Naive thymus-derived CD8-positive, alpha-beta T cell (primary cell): Measurements from ENCODE around the gene OR4E1. TPM values are rescaled to one million over a fixed set of nuclear protein-coding genes. Genes with fewer than 3 reads are reported as not detected.
"Not testable (repeated sequence)": the region's sequence is repeated elsewhere in the genome, so short reads cannot be mapped to it uniquely, and the experiment has no call there.

ENCODE experiments used
- ATAC-seq, 2 donors: fragments of 150-1000 bp; cut with Tn5 transposase in 1 of 2; sonication (Bioruptor Pico), chemical (Tn5 transposase) in 1 of 2; 1 replicate in 1 of 2; 2 replicates in 1 of 2; pipeline ENCODE4 v1.10.0; 2021; ENCODE audit warnings: mild to moderate bottlenecking in 2 of 2, moderate library complexity in 2 of 2
- POLR2A ChIA-PET: fragments of 350-600 bp; sonication (Branson Sonifier 250); formaldehyde crosslinking; loops from one replicate; lab custom pipeline; 2021; ENCODE audit warnings: antibody characterized with exemption; lab: Charles Lee
- DNase-seq, 10 donors: peaks; one replicate each; pipeline versions ENCODE4 v3.0.0 to v3.0.0-alpha.2; 2020 to 2022
- H3K27ac Mint-ChIP-seq, 10 donors: one replicate each; pipeline ENCODE4 v1.8.0; 2020 to 2022; ENCODE audit warnings: mild to moderate bottlenecking in 10 of 10, mixed read lengths in 10 of 10, moderate library complexity in 4 of 10, inconsistent platforms in 1 of 10
- H3K27me3 Mint-ChIP-seq, 5 donors: one replicate each; pipeline ENCODE4 v1.8.0; 2021 to 2022; ENCODE audit warnings: mixed read lengths in 5 of 5
- H3K36me3 Mint-ChIP-seq, 3 donors: one replicate each; pipeline ENCODE4 v1.8.0; 2020 to 2022; ENCODE audit warnings: mixed read lengths in 3 of 3, mild to moderate bottlenecking in 2 of 3, inconsistent platforms in 1 of 3
- H3K4me1 Mint-ChIP-seq, 4 donors: one replicate each; pipeline ENCODE4 v1.8.0; 2021 to 2022; ENCODE audit warnings: mixed read lengths in 4 of 4
- H3K4me3 Mint-ChIP-seq, 10 donors: one replicate each; pipeline ENCODE4 v1.8.0; 2020 to 2022; ENCODE audit warnings: mild to moderate bottlenecking in 10 of 10, mixed read lengths in 10 of 10, moderate library complexity in 6 of 10, inconsistent platforms in 1 of 10
- H3K9me3 Mint-ChIP-seq, 9 donors: one replicate each; pipeline ENCODE4 v1.8.0; 2020 to 2022; ENCODE audit warnings: mixed read lengths in 9 of 9, mild to moderate bottlenecking in 3 of 9, inconsistent platforms in 1 of 9, moderate library complexity in 1 of 9
- polyA plus RNA-seq, 3 donors: library from polyadenylated mRNA; unstranded; fragments of 300-500 nt; fragmentation: Illumina TruSeq; gene quantifications; one replicate each; pipeline ENCODE4 v1.2.3, GENCODE V29; 2021
- total RNA-seq, 8 experiments: library from RNA in 2 of 8; stranded (reverse) in 2 of 8; gene quantifications; one replicate each; pipeline ENCODE4 v1.2.3 and lab custom pipeline; 2021 to 2026

OR4E1 gene, protein sequence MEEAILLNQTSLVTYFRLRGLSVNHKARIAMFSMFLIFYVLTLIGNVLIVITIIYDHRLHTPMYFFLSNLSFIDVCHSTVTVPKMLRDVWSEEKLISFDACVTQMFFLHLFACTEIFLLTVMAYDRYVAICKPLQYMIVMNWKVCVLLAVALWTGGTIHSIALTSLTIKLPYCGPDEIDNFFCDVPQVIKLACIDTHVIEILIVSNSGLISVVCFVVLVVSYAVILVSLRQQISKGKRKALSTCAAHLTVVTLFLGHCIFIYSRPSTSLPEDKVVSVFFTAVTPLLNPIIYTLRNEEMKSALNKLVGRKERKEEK
- under 1 TPM in 1 of 2 experiments, not detected in 1; 0.13 TPM for total RNA-seq
- not detected for polyA plus RNA-seq
- total RNA-seq (lab: John Stamatoyannopoulos, UW), result 0 to 0.35 (median 0) reads per million in 6 experiments

DNA sequence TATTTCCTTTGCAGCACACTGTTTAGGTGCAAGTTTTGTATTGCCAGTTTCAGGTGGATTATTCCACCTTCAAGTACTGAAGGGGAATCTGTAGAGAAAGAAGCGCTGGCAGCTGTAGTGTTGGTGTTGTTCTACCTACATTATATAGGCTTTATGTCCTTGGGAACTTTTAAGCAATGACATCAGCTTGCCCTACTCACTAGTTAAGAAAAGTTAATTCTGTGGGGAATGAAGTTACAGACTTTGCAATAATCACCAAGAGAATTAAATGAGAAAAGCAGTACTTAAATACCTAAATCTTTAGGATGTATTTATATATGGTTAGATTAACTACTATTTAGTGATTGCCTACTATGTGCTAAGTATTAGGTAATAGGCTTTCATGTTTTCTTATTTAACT is at the start of gene OR4E1:
Gene OR4E1, minus strand, starts transcription at position 101 of the 400 bp plus-strand sequence. CDS start 2,883 bp downstream, outside the sequence.
- H3K27ac Mint-ChIP-seq, result no peak within 1 kb of the TSS
- H3K4me3 Mint-ChIP-seq, result no peak within 1 kb of the TSS
- H3K9me3 Mint-ChIP-seq, result peaks cover 0 to 28% (median 9%) of the 10 kb centered on the region in 9 donors
- H3K4me1 Mint-ChIP-seq, result no peaks in the 10 kb centered on the region
- DNase-seq (no peak), ATAC-seq (no peak)
- POLR2A ChIA-PET, result no interaction called here
- H3K36me3 Mint-ChIP-seq, result peaks cover 0 to 10% (median 4%) of the 10 kb centered on the region in 3 donors
- peaks cover 10 to 31% (median 16%) of the 10 kb centered on the region in 5 donors for H3K27me3 Mint-ChIP-seq

DNA sequence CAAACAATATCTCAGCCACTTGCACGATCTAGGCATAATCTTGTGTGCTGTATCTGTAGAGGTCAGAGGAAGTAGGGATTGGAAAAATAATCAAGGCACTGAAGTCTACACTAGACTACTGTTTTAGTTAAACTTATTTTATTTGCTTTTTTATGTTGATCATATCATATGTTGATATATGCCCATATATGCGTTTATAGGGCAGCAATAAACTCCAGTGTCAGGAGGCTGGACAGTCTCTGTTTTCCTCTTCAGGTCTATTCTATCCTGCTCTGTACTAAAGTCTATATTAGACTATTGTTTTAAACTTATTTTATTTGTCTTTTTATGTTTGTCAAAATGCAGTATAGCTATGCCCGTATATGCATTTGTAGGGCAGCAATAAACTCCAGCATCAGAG is 47.9 kb upstream of the OR4E1 start:
- DNase-seq, result no peak
- peaks cover 0 to 5% (median 1%) of the 10 kb centered on the region in 4 donors for H3K4me1 Mint-ChIP-seq
- no peaks in the 10 kb centered on the region for H3K9me3 Mint-ChIP-seq
- H3K4me3 Mint-ChIP-seq, result peak overlapping the region in 1 of 10 donors; percentile 0
- peak overlapping the region in 3 of 10 donors; percentile 50 to 57 (median 55) for H3K27ac Mint-ChIP-seq
- POLR2A ChIA-PET, result no interaction called here
- ATAC-seq, result no peak
- H3K36me3 Mint-ChIP-seq, result no peaks in the 10 kb centered on the region
- H3K27me3 Mint-ChIP-seq, result peaks cover 15 to 73% (median 31%) of the 10 kb centered on the region in 5 donors

DNA sequence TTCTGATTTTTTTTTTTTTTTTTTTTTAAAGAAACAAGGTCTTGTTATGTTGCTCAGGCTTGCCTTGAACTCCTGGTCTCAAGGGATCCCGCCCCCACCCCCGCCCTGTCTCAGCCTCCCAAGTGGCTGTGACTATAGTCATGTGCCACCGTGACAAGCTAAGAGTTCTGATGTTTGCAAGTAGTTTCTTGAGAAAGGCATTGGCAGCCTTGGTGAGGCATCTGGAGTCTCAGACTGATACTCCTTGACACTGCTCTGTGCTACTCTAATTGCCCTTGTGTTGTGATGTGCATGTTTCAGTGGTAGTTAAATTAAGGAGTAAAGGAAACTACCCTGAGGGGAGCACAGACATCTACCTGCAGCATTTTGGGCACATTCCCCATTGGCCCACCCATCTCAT is 46.2 kb upstream of the OR4E1 start:
- DNase-seq, result no peak
- ATAC-seq, result peak in 1 of 2 donors; percentile 15
- Mint-ChIP-seq H3K4me3 (no peak overlapping the region), H3K9me3 (no peaks in the 10 kb centered on the region), H3K36me3 (no peaks in the 10 kb centered on the region), H3K27me3 (peaks cover 11 to 72% (median 33%) of the 10 kb centered on the region in 5 donors), H3K4me1 (peaks cover 0 to 5% (median 1%) of the 10 kb centered on the region in 4 donors), H3K27ac (peak overlapping the region in 2 of 10 donors; percentile 8 to 17)
- POLR2A ChIA-PET, result no interaction called here

DNA sequence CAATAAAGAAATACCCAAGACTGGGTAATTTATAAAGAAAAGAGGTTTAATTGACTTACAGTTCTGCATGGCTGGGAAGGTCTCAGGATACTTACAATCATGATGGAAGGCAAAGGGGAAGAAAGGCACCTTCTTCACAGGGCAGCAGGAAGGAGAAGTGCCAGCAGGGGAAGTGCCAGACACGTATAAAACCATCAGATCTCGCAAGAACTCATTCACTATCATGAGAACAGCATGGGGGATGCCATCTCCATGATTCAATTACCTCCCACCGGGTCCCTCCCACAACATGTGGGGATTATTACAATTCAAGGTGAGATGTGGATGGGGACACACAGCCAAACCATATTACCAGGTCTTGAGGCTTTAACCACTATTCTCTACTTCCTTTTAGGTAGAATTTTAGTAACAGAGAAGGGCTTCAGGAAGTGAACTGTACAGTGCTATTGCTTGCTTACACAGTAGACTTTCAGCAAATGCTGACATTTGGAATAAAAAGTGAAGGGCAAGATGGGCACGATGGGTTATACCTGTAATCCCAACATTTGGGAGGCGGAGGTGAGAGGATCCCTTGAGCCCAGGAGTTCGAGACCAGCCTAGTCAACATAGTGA is 40.8 kb upstream of the OR4E1 start:
- H3K9me3 Mint-ChIP-seq, result no peaks in the 10 kb centered on the region
- POLR2A ChIA-PET, result no interaction called here
- H3K4me3 Mint-ChIP-seq, result peak overlapping the region; percentile 26 to 84 (median 70)
- peak; percentile 35 to 49 for ATAC-seq
- H3K27me3 Mint-ChIP-seq, result peaks cover 3 to 59% (median 23%) of the 10 kb centered on the region in 5 donors
- H3K27ac Mint-ChIP-seq, result peak overlapping the region; percentile 19 to 91 (median 82)
- H3K36me3 Mint-ChIP-seq, result no peaks in the 10 kb centered on the region
- H3K4me1 Mint-ChIP-seq, result peaks cover 0 to 8% (median under 1%) of the 10 kb centered on the region in 4 donors
- peak in 1 of 10 donors; percentile 28 for DNase-seq

DNA sequence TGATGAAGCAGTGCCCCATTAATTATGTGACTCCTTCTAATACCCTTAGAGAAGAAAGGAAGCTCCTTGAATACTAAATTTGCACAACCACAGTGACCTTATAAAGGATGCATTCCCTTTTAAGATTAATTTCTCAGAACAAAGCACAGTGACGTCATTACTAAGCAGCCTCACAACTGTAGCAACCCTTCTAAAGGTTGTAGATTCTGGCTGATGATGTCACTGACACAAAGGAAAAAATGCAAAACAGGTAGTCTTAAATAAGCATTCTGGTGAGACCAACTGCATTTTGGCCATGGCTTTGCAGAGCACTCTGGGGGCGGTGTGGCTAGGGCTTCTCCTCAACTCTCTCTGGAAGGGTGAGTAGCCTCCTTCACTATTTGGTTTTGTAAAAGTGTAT is 38.4 kb upstream of the OR4E1 start:
- peak in 2 of 10 donors; percentile 24 to 46 for DNase-seq
- POLR2A ChIA-PET, result interaction anchor here (0.7 to 2.6 kb wide), 4 partner anchors 11 to 1145 kb away, joined by 3 to 12 read pairs (median 4); no protein-coding TSS in a partner anchor
- H3K27ac Mint-ChIP-seq, result peak overlapping the region in 9 of 10 donors; percentile 19 to 89 (median 83)
- peak overlapping the region; percentile 30 to 84 (median 60) for H3K4me3 Mint-ChIP-seq
- peaks cover 0 to 10% (median 0%) of the 10 kb centered on the region in 9 donors for H3K9me3 Mint-ChIP-seq
- H3K36me3 Mint-ChIP-seq, result peaks cover 0 to 8% (median 2%) of the 10 kb centered on the region in 3 donors
- H3K27me3 Mint-ChIP-seq, result peaks cover 5 to 41% (median 25%) of the 10 kb centered on the region in 5 donors
- peaks cover 0 to 8% (median under 1%) of the 10 kb centered on the region in 4 donors for H3K4me1 Mint-ChIP-seq
- peak; percentile 55 to 69 for ATAC-seq

DNA sequence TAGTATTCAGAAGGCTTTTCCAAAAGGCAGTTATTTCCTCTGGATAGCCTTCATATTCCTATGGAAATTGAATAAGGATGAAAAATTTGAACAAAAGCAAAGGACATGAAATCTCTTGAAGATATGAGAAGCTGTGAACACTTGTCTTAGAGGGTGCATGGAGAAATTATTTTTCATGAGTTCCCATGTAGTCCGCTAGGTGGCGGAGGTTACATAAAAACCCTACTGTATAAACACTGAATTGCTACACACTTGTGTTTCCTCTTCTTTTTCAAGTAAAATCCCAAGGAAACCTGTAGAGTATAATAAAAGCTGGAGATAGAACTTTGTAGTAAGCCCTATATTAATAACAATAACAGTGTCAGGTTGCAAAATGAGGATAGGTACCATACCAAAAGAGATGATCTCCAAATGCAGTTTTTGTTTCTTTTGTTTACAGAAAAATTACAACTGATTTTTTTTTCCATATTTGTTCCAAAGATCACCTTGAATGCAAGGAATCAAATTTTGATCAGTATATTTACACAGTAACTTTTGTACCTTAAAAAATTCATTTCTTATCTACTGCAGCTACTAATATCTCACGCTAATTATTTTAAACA is 37.8 kb upstream of the OR4E1 start:
- peaks cover 0 to 13% (median 2%) of the 10 kb centered on the region in 3 donors for H3K36me3 Mint-ChIP-seq
- peak overlapping the region in 9 of 10 donors; percentile 19 to 89 (median 68) for H3K27ac Mint-ChIP-seq
- peaks cover 2 to 35% (median 22%) of the 10 kb centered on the region in 5 donors for H3K27me3 Mint-ChIP-seq
- H3K9me3 Mint-ChIP-seq, result peaks cover 0 to 16% (median 0%) of the 10 kb centered on the region in 9 donors
- ATAC-seq (peak; percentile 55 to 66), DNase-seq (peak in 6 of 10 donors; percentile 9 to 56 (median 36))
- POLR2A ChIA-PET, result interaction anchor here (0.7 to 2.6 kb wide), 4 partner anchors 12 to 1146 kb away, joined by 3 to 12 read pairs (median 4); no protein-coding TSS in a partner anchor
- H3K4me3 Mint-ChIP-seq, result peak overlapping the region in 8 of 10 donors; percentile 41 to 84 (median 66)
- H3K4me1 Mint-ChIP-seq, result peaks cover 0 to 8% (median under 1%) of the 10 kb centered on the region in 4 donors

DNA sequence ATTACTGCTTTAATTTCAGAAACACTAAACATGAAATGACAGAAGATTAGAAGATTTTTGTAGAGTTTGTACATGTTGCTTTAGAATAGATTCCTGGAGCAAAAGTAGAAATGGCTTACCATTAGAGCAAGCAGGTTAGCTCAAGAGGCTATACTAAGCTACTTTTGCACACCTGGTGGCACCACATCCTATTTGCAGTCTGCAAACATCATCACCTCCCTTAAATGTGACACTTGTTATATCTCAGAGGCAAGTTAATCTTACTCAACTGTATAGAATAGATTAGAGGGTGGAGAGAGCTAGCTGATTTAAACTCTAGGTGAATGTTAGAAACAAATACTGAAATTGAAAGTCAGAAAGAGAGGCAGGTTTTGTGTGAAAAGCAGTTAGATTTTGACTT is 30.7 kb upstream of the OR4E1 start:
- H3K4me3 Mint-ChIP-seq, result no peak overlapping the region
- no peak overlapping the region for H3K27ac Mint-ChIP-seq
- peaks cover 0 to 19% (median 2%) of the 10 kb centered on the region in 3 donors for H3K36me3 Mint-ChIP-seq
- H3K9me3 Mint-ChIP-seq, result peaks cover 0 to 24% (median 0%) of the 10 kb centered on the region in 9 donors
- peaks cover 4 to 10% (median 8%) of the 10 kb centered on the region in 4 donors for H3K4me1 Mint-ChIP-seq
- POLR2A ChIA-PET, result no interaction called here
- DNase-seq, result no peak
- peak in 1 of 2 donors; percentile 53 for ATAC-seq
- H3K27me3 Mint-ChIP-seq, result peaks cover 2 to 24% (median 4%) of the 10 kb centered on the region in 5 donors

DNA sequence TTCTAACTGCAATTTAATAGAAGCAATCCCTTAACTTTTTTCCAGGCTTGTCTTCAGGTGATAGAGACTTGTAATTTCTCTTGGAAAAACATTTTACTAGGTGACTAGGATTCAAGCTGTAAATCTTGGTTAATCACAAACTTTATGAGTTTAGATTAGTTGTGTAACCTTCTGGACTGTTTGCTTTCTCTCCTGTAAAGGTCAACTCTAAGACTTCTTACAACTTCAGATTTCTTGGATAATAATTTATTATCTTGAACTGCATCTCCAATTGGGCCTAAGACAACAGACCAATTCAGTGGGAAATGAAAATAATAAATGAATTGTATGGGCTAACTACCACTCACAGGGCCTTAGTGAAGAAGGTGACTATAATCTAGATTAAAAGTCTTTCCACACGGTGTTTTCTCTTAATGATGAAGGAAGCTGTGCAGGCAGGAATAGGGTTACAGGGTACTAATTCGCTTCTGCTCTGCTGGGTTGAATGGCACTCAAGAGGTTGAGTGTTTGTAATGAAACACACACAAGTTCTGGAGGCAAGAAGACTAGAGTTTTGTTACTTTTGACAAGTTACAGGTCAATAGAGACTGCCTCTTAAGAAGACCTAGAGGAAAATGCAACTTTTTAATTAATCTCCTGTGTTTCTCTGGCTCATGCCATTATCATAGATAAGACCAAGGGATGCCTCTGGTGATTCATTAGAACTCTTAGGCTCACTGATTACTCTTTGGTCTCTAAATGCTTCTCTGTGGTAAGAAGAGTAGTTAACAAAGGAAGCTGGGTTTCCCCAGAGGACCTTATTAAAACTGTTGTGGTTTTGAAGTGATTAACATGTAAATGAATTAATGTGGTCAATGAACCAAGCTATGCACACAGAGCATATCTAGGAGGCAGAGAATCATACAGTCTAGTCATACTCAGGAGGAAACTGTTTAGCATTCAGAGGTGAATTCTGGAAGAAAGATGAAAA is 30.0 kb upstream of the OR4E1 start:
- H3K4me3 Mint-ChIP-seq, result no peak overlapping the region
- ATAC-seq (peak in 1 of 2 donors; percentile 57), DNase-seq (peak in 1 of 10 donors; percentile 25)
- POLR2A ChIA-PET, result no interaction called here
- no peak overlapping the region for H3K27ac Mint-ChIP-seq
- peaks cover 0 to 19% (median 0%) of the 10 kb centered on the region in 3 donors for H3K36me3 Mint-ChIP-seq
- peaks cover 4 to 10% (median 8%) of the 10 kb centered on the region in 4 donors for H3K4me1 Mint-ChIP-seq
- peaks cover 0 to 24% (median 0%) of the 10 kb centered on the region in 9 donors for H3K9me3 Mint-ChIP-seq
- peaks cover 4 to 21% (median 6%) of the 10 kb centered on the region in 5 donors for H3K27me3 Mint-ChIP-seq

DNA sequence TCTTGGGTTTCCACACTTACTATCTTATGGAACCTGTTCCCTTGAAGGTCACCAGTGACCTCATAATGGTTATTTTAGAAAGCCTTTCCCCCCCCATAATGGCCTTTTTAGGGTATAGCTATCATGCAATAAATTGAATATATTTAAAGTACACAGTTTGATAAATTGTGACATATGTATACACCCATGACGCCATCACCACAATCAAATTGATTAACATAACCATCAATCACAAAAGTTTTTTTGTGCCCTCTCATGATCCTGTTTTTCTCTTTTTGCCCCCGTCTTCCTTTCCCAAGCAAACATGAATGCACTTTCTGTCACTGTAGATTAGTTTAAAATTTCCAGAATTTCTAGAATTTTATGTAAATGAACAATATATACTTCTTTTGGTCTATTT is 28.7 kb upstream of the OR4E1 start:
- DNase-seq (no peak), ATAC-seq (no peak)
- POLR2A ChIA-PET, result no interaction called here
- Mint-ChIP-seq H3K4me3 (no peak overlapping the region), H3K9me3 (peaks cover 0 to 14% (median 0%) of the 10 kb centered on the region in 9 donors), H3K4me1 (peaks cover 4 to 10% (median 8%) of the 10 kb centered on the region in 4 donors), H3K36me3 (peaks cover 0 to 13% (median 0%) of the 10 kb centered on the region in 3 donors), H3K27me3 (peaks cover 2 to 20% (median 6%) of the 10 kb centered on the region in 5 donors), H3K27ac (no peak overlapping the region)

DNA sequence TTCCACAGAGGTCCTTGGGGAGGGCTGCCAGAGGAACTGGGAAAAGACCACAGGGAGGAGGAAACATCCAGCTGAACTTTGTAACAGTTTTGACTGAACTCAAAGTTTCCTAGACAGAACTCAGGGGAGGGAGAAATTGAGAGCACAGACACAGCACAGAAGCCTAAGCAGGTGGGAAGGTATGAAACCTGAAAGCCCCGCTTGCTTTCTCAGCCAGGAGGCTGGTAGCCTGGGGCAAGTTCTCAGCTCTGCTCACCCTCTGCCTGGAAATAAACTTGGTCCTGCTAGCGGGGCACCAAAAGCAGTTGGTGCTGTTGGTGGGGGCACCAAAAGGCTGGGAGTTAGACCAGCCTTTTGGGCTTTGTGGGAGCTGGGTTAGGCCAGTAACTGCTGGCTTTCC is 25.9 kb upstream of the OR4E1 start:
- Mint-ChIP-seq H3K9me3 (peaks cover 0 to 7% (median 3%) of the 10 kb centered on the region in 9 donors), H3K36me3 (peaks cover 0 to 3% (median 0%) of the 10 kb centered on the region in 3 donors), H3K4me3 (no peak overlapping the region), H3K27me3 (peaks cover 2 to 29% (median 4%) of the 10 kb centered on the region in 5 donors), H3K27ac (no peak overlapping the region), H3K4me1 (peaks cover 4 to 10% (median 8%) of the 10 kb centered on the region in 4 donors)
- DNase-seq (no peak), ATAC-seq (no peak)
- POLR2A ChIA-PET, result no interaction called here

DNA sequence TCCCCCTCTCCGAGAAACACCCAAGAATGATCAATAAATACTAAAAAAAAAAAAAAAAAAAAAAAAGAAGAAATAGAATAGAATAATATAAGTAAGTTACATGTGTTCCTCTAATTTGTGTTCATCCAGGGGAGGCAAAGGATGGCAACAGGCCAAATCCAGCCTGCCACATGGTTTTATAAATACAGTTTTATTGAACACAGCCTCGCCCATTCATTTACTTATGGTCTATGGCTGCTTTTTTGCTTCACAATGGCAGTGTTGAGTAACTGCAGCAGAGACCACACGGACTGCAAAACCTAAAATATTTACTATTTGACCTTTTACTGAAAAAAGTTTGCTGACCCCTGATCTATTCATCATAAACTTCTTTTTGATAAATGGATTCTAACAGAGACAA is 24.9 kb upstream of the OR4E1 start:
- H3K27me3 Mint-ChIP-seq, result peaks cover 3 to 30% (median 4%) of the 10 kb centered on the region in 5 donors
- H3K36me3 Mint-ChIP-seq, DNase-seq, H3K27ac Mint-ChIP-seq, POLR2A ChIA-PET, H3K4me1 Mint-ChIP-seq, H3K4me3 Mint-ChIP-seq, H3K9me3 Mint-ChIP-seq, ATAC-seq: not testable (repeated sequence)
